Keratinocyte (primary cell): ENCODE measurements around the gene CMSS1. TPM values are rescaled to one million over a fixed set of nuclear protein-coding genes. Genes with fewer than 3 reads are reported as not detected.

Experiments used
- DNase-seq: peaks from one replicate; pipeline ENCODE4 v3.0.0-alpha.2; 2011; ENCODE audit warnings: low read depth, missing footprints, low spot score
- FAIRE-seq: peaks from 2 replicates; lab custom pipeline; 2011; peaks lifted over from hg19 to GRCh38; lab: Jason Lieb, UNC
- H2AFZ ChIP-seq: 2 replicates; pipeline ENCODE4 v1.6.0; 2012; ENCODE audit warnings: low read length, control low read depth, inconsistent platforms; ENCODE audit not compliant: control insufficient read depth
- H3K27ac ChIP-seq: 2 replicates; pipeline ENCODE4 v1.5.1; 2011; ENCODE audit warnings: low read length; ENCODE audit not compliant: control insufficient read depth, insufficient read depth
- H3K27me3 ChIP-seq: 3 replicates; pipeline ENCODE4 v1.6.0; 2011; ENCODE audit warnings: low read length; ENCODE audit not compliant: control insufficient read depth, insufficient read depth; ENCODE audit errors: extremely low read depth
- H3K36me3 ChIP-seq, 2 experiments: 2 replicates in 1 of 2; 3 replicates in 1 of 2; pipeline ENCODE4 v1.5.1; 2011; ENCODE audit warnings: low read length in 2 of 2, mild to moderate bottlenecking in 1 of 2; ENCODE audit not compliant: control insufficient read depth in 2 of 2, insufficient read depth in 2 of 2; ENCODE audit errors: extremely low read depth in 1 of 2
- H3K4me1 ChIP-seq: 3 replicates; pipeline ENCODE4 v1.5.1; 2011; ENCODE audit warnings: low read length; ENCODE audit not compliant: control insufficient read depth, insufficient read depth; ENCODE audit errors: extremely low read depth
- H3K4me2 ChIP-seq: 3 replicates; pipeline ENCODE4 v1.6.0; 2011; ENCODE audit warnings: low read depth, low read length; ENCODE audit not compliant: control insufficient read depth, insufficient read depth; ENCODE audit errors: extremely low read depth
- H3K4me3 ChIP-seq, 3 experiments: fragments of 200-600 bp in 1 of 3; sonication (generic) in 1 of 3; 2 replicates in 2 of 3; 3 replicates in 1 of 3; pipeline ENCODE4 v1.5.1; 2011 to 2016; ENCODE audit warnings: low read length in 3 of 3, mild to moderate bottlenecking in 3 of 3, control low read depth in 2 of 3, inconsistent platforms in 1 of 3, low read depth in 1 of 3, mixed read lengths in 1 of 3, mixed run types in 1 of 3, moderate library complexity in 1 of 3; ENCODE audit not compliant: control insufficient read depth in 2 of 3, insufficient read depth in 2 of 3; ENCODE audit errors: extremely low read depth in 1 of 3
- H3K79me2 ChIP-seq: 2 replicates; pipeline ENCODE4 v1.6.0; 2012; ENCODE audit warnings: low read length; ENCODE audit not compliant: control insufficient read depth, insufficient read depth
- H3K9ac ChIP-seq: 3 replicates; pipeline ENCODE4 v1.6.0; 2011; ENCODE audit warnings: low read length; ENCODE audit not compliant: control insufficient read depth, insufficient read depth; ENCODE audit errors: extremely low read depth
- H3K9me1 ChIP-seq: 3 replicates; pipeline ENCODE4 v1.6.0; 2011; ENCODE audit warnings: low read length; ENCODE audit not compliant: control insufficient read depth, insufficient read depth; ENCODE audit errors: extremely low read depth
- H3K9me3 ChIP-seq: 2 replicates; pipeline ENCODE4 v1.5.1; 2012; ENCODE audit warnings: low read depth, low read length; ENCODE audit not compliant: control insufficient read depth
- H4K20me1 ChIP-seq: 3 replicates; pipeline ENCODE4 v1.6.0; 2011; ENCODE audit warnings: low read length; ENCODE audit not compliant: control insufficient read depth, insufficient read depth; ENCODE audit errors: extremely low read depth
- EZH2 ChIP-seq: IDR thresholded peaks from one replicate; pipeline ENCODE4 v1.6.1; 2012; ENCODE audit warnings: inconsistent platforms, mild to moderate bottlenecking, low read length, moderate library complexity
- dilution Hi-C: fragments of 300-500 bp; cut with MboI; formaldehyde crosslinking; loops from one replicate; pipeline ENCODE4 v1.7.0; 2020; ENCODE audit warnings: low sequenced_read_pairs; ENCODE audit not compliant: extremely low pct_ligation_motif_present
- polyA plus RNA-seq, 5 experiments: library from polyadenylated mRNA; depleted of rRNA in 3 of 5; stranded (reverse) in 3 of 5; stranded (forward) in 1 of 5; unstranded in 1 of 5; fragments of >200 nt; gene quantifications; 1 replicate in 1 of 5; 2 replicates in 3 of 5; 3 replicates in 1 of 5; pipeline versions ENCODE4 v1.2.1 to v1.2.3, GENCODE V29; 2011 to 2012; ENCODE audit warnings: missing spikeins in 2 of 5, low read depth in 1 of 5, low replicate concordance in 1 of 5
- TF ChIP-seq, protein P1 (sequence below), 3 experiments: IDR thresholded peaks in 1 of 3; conservative IDR thresholded peaks in 1 of 3; optimal IDR thresholded peaks in 1 of 3; 2 replicates in 2 of 3; 3 replicates in 1 of 3; pipeline versions ENCODE3 to v1.5.1; 2011; ENCODE audit warnings: low read length in 3 of 3, mild to moderate bottlenecking in 3 of 3, moderate library complexity in 2 of 3, control low read depth in 1 of 3, inconsistent platforms in 1 of 3; ENCODE audit not compliant: insufficient read depth in 2 of 3; ENCODE audit errors: extremely low read depth in 1 of 3

The CMSS1 gene
- polyA plus RNA-seq, 1 donor (not counting 4 experiments of a cell fraction or from before 2014, with no cell fraction given): 37.2 TPM

DNA sequence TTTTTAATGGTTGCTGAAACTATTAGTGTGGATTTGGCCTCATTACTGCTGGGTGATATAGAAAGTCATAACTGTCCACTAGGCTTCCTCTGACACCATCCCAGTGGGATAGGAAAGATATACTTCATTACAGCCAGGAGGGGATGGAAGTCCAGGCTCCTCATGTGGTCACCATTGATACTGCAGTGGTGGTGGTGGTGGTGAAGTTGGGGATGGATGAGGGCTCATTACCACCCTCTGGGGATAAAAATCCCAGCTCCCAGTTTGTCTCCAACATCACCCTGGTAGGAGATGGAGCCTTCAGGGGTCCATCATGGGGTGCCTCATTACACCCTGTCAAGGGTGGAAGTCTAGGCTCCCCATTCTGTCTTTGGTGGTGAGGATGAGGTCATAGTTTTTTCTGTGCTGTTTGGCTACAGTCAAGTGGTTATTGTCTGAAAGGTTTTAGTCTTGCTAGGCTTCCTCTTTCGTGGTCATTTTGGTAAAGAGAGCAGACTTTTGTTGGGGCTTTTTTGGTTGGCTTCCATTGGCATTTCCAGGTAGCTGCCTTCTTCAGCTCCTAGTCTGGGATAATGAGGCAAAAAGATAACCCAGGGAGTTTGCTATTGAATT lies 326.7 kb downstream of the CMSS1 start:
- dilution Hi-C loops: no loop called here
- no peak overlapping the region for H3K4me2 ChIP-seq
- no peak for TF ChIP-seq EZH2
- TF ChIP-seq, protein P1, sequence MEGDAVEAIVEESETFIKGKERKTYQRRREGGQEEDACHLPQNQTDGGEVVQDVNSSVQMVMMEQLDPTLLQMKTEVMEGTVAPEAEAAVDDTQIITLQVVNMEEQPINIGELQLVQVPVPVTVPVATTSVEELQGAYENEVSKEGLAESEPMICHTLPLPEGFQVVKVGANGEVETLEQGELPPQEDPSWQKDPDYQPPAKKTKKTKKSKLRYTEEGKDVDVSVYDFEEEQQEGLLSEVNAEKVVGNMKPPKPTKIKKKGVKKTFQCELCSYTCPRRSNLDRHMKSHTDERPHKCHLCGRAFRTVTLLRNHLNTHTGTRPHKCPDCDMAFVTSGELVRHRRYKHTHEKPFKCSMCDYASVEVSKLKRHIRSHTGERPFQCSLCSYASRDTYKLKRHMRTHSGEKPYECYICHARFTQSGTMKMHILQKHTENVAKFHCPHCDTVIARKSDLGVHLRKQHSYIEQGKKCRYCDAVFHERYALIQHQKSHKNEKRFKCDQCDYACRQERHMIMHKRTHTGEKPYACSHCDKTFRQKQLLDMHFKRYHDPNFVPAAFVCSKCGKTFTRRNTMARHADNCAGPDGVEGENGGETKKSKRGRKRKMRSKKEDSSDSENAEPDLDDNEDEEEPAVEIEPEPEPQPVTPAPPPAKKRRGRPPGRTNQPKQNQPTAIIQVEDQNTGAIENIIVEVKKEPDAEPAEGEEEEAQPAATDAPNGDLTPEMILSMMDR (optimal IDR thresholded peaks at IDR 0.05 in 1 of 3, IDR thresholded peaks at IDR 0.05 in 1 of 3, conservative IDR thresholded peaks at IDR 0.05 in 1 of 3; ENCODE audit: extremely low read depth in 1 of 3, insufficient read depth in 2 of 3, low read length in 3 of 3): peak in 1 of 3 experiments; percentile 10
- H3K9me3 ChIP-seq: no peaks in the 10 kb centered on the region
- no peak for FAIRE-seq
- no peaks in the 10 kb centered on the region for H3K27me3 ChIP-seq
- H3K27ac ChIP-seq: no peak overlapping the region
- no peaks in the 10 kb centered on the region for H3K9me1 ChIP-seq
- no peak for DNase-seq
- no peaks in the 10 kb centered on the region for H3K4me1 ChIP-seq
- no peak overlapping the region for H2AFZ ChIP-seq
- no peaks in the 10 kb centered on the region for H4K20me1 ChIP-seq
- H3K4me3 ChIP-seq: no peak overlapping the region
- H3K9ac ChIP-seq: no peak overlapping the region
- H3K36me3 ChIP-seq: peaks cover 0 to 3% of the 10 kb centered on the region in 2 experiments
- no peaks in the 10 kb centered on the region for H3K79me2 ChIP-seq

- Histone ChIP-seq H3K36me3 (peaks cover 0 to 3% of the 10 kb centered on the region in 2 experiments), H3K4me3 (no peak overlapping the region), H3K27me3 (no peaks in the 10 kb centered on the region), H3K79me2 (no peaks in the 10 kb centered on the region), H3K4me2 (no peak overlapping the region), H3K27ac (no peak overlapping the region), H3K9ac (no peak overlapping the region), H3K9me3 (no peaks in the 10 kb centered on the region), H4K20me1 (no peaks in the 10 kb centered on the region), H3K9me1 (no peaks in the 10 kb centered on the region), H3K4me1 (no peaks in the 10 kb centered on the region), H2AFZ (no peak overlapping the region)
- dilution Hi-C loops: no loop called here
- DNase-seq: no peak
- FAIRE-seq: no peak
- TF ChIP-seq, protein P1 (optimal IDR thresholded peaks at IDR 0.05 in 1 of 3, IDR thresholded peaks at IDR 0.05 in 1 of 3, conservative IDR thresholded peaks at IDR 0.05 in 1 of 3; ENCODE audit: extremely low read depth in 1 of 3, insufficient read depth in 2 of 3, low read length in 3 of 3): no peak
- no peak for TF ChIP-seq EZH2
These were observed 331.5 kb downstream of the CMSS1 start for GRCh38 chr3:100149130-100149529.
